Left ventricle myocardium superior (tissue), 1 donor: Measurements from ENCODE around the gene CALCA. TPM values are rescaled to one million over a fixed set of nuclear protein-coding genes. Genes with fewer than 3 reads are reported as not detected.

Experiments used
- ATAC-seq: fragments of 200-7000 bp; cut with Tn5 transposase; one replicate; pipeline ENCODE4 v1.9.1; 2020; ENCODE audit warnings: mild to moderate bottlenecking, moderate library complexity
- DNase-seq: peaks from one replicate; pipeline ENCODE4 v3.0.0-alpha.2; 2020
- intact Hi-C: fragments of 100-400 bp; cut with micrococcal nuclease; formaldehyde crosslinking; loops from one replicate; pipeline ENCODE4 v1.11.0; 2022
- total RNA-seq: library from RNA; stranded (reverse); fragmentation: NEBNext Ultra II Directional; extraction: Animal tissue kit (Norgen Biotek cat#: 25700); gene quantifications from one replicate; pipeline ENCODE4 v1.2.1, GENCODE V29; 2021
- donor health status: DM: no; HTN: yes; CAD: no; lungs with severe emphysema.

Gene CALCA
- total RNA-seq, 1 donor from 2014 or later, result not detected

- ATAC-seq (no peak), DNase-seq (no peak)
- intact Hi-C loops, result no loop called here
These were observed 18.2 kb downstream of the CALCA start for GRCh38 chr11:14953904-14954303.

GRCh38 chr11:14949437-14950147, 22.6 kb downstream of the CALCA start:
- ATAC-seq, result no peak
- no peak for DNase-seq
- intact Hi-C loops, result no loop called here

GRCh38 chr11:14942745-14943144, 29.4 kb downstream of the CALCA start:
- intact Hi-C loops, result no loop called here
- DNase-seq (no peak), ATAC-seq (no peak)

- intact Hi-C loops, result no loop called here
- no peak for ATAC-seq
These were observed 33.2 kb downstream of the CALCA start for GRCh38 chr11:14938936-14939335.

GRCh38 chr11:14934641-14935351, 37.4 kb downstream of the CALCA start:
- DNase-seq (no peak), ATAC-seq (no peak)
- intact Hi-C loops, result no loop called here

More at GRCh38 chr11:14938936-14939335, 33.2 kb downstream of the CALCA start:
- DNase-seq, result no peak

- intact Hi-C loops, result no loop called here
- DNase-seq, result no peak
- no peak for ATAC-seq
These were observed 39.7 kb downstream of the CALCA start for GRCh38 chr11:14932447-14932846.

- intact Hi-C loops, result no loop called here
- DNase-seq (no peak), ATAC-seq (no peak)
These were observed 41.8 kb downstream of the CALCA start for GRCh38 chr11:14930369-14930768.

GRCh38 chr11:14927146-14927545, 45.0 kb downstream of the CALCA start:
- ATAC-seq (no peak), DNase-seq (no peak)
- intact Hi-C loops, result no loop called here

GRCh38 chr11:14924318-14924717, 47.8 kb downstream of the CALCA start:
- DNase-seq (no peak), ATAC-seq (no peak)
- intact Hi-C loops, result no loop called here

Other genes starting within 250 kb of the CALCA start
- 6.2 TPM for gene CYP2R1, start 80.1 kb downstream of the CALCA start, total RNA-seq
- gene CALCB, start 101.2 kb upstream of the CALCA start, total RNA-seq, result not detected
- 0.40 TPM for gene INSC, start 142.6 kb upstream of the CALCA start, total RNA-seq